ENCODE measurements around the gene DNAH8. TPM values are rescaled to one million over a fixed set of nuclear protein-coding genes. Genes with fewer than 3 reads are reported as not detected.

DNAH8 gene
- total and polyA plus RNA-seq, 4 donors = 0.01 to 0.37 (median 0.11) TPM

DNA sequence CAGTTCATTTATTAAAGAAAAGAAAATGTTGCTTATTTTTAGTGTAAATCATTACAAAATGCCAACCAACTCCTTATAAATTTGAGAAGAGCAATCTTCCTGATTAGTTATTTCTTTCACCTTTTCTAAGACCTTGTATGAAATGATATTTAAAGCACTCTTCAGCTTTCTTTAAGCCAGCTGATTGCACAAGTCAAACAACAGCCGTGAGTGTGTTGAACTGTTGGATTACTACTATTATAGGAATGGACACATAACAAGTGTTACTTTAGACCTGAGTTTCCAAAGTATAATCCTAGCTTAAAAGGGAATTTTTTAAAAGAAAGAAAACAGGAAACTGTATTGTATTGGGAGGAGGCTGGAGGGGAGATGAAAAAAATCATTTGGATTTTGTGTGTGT, 306.7 kb downstream of the DNAH8 start:
- no peak for ATAC-seq (ENCODE audit: insufficient read depth, low FRiP score)
- no peak for DNase-seq
- H3K27me3 ChIP-seq (ENCODE audit: control insufficient read depth in 3 of 3, insufficient read depth in 3 of 3, low read length in 2 of 3) = peaks cover 0 to 4% (median 0%) of the 10 kb centered on the region in 3 donors
- 31 to 52% methylated on average over 1 of the region's 1 CpG for WGBS, 2 donors
- no peaks in the 10 kb centered on the region for H3K9me3 ChIP-seq (ENCODE audit: control insufficient read depth in 4 of 4, insufficient read depth in 3 of 4, low read length in 3 of 4)
- no peak overlapping the region for H3K27ac ChIP-seq (ENCODE audit: low read depth in 1 of 2, low read length in 1 of 2)
- H3K4me3 ChIP-seq = no peak overlapping the region
- no peaks in the 10 kb centered on the region for H3K36me3 ChIP-seq (ENCODE audit: control insufficient read depth in 4 of 4, insufficient read depth in 4 of 4, low read length in 4 of 4)
- TF ChIP-seq, protein P1, sequence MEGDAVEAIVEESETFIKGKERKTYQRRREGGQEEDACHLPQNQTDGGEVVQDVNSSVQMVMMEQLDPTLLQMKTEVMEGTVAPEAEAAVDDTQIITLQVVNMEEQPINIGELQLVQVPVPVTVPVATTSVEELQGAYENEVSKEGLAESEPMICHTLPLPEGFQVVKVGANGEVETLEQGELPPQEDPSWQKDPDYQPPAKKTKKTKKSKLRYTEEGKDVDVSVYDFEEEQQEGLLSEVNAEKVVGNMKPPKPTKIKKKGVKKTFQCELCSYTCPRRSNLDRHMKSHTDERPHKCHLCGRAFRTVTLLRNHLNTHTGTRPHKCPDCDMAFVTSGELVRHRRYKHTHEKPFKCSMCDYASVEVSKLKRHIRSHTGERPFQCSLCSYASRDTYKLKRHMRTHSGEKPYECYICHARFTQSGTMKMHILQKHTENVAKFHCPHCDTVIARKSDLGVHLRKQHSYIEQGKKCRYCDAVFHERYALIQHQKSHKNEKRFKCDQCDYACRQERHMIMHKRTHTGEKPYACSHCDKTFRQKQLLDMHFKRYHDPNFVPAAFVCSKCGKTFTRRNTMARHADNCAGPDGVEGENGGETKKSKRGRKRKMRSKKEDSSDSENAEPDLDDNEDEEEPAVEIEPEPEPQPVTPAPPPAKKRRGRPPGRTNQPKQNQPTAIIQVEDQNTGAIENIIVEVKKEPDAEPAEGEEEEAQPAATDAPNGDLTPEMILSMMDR (IDR thresholded peaks at IDR 0.05; ENCODE audit: control extremely low read depth, extremely low read depth) = no peak
- no peak overlapping the region for H3K9ac ChIP-seq (ENCODE audit: insufficient read depth in 1 of 2, low read length in 2 of 2)
- peaks cover 0 to 5% (median 0%) of the 10 kb centered on the region in 5 donors for H3K4me1 ChIP-seq (ENCODE audit: control insufficient read depth in 5 of 5, insufficient read depth in 5 of 5, low read length in 5 of 5)

DNA sequence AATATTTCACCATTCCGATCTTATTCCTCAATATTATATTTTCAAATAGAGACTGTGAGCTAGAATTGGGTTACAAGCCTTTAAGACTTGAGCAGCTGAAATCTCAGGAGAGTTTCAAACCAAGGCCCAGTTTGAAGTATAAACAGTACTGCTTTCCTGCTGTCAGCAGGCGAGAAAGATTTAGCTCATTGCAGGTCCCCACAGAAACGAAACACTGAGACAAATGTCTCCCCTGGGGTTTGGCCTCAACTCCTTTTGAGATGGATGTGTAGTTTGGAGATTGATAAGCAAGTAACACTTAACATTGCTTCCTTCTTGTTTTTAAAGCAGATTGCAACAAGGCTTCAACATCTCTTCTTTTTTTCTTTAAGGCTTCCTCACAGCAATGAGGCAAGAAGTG, 311.1 kb downstream of the DNAH8 start:
- H3K36me3 ChIP-seq (ENCODE audit: control insufficient read depth in 4 of 4, insufficient read depth in 4 of 4, low read length in 4 of 4) = no peaks in the 10 kb centered on the region
- TF ChIP-seq, protein P1 (IDR thresholded peaks at IDR 0.05; ENCODE audit: control extremely low read depth, extremely low read depth) = no peak
- no peak overlapping the region for H3K27ac ChIP-seq (ENCODE audit: low read depth in 1 of 2, low read length in 1 of 2)
- no peak for DNase-seq
- H3K4me1 ChIP-seq (ENCODE audit: control insufficient read depth in 5 of 5, insufficient read depth in 5 of 5, low read length in 5 of 5) = no peaks in the 10 kb centered on the region
- 56 to 62% methylated on average over 3 of the region's 3 CpGs for WGBS, 2 donors
- no peaks in the 10 kb centered on the region for H3K9me3 ChIP-seq (ENCODE audit: control insufficient read depth in 4 of 4, insufficient read depth in 3 of 4, low read length in 3 of 4)
- peaks cover 0 to 4% (median 0%) of the 10 kb centered on the region in 3 donors for H3K27me3 ChIP-seq (ENCODE audit: control insufficient read depth in 3 of 3, insufficient read depth in 3 of 3, low read length in 2 of 3)
- H3K9ac ChIP-seq (ENCODE audit: insufficient read depth in 1 of 2, low read length in 2 of 2) = no peak overlapping the region
- H3K4me3 ChIP-seq = no peak overlapping the region
- no peak for ATAC-seq (ENCODE audit: insufficient read depth, low FRiP score)

DNA sequence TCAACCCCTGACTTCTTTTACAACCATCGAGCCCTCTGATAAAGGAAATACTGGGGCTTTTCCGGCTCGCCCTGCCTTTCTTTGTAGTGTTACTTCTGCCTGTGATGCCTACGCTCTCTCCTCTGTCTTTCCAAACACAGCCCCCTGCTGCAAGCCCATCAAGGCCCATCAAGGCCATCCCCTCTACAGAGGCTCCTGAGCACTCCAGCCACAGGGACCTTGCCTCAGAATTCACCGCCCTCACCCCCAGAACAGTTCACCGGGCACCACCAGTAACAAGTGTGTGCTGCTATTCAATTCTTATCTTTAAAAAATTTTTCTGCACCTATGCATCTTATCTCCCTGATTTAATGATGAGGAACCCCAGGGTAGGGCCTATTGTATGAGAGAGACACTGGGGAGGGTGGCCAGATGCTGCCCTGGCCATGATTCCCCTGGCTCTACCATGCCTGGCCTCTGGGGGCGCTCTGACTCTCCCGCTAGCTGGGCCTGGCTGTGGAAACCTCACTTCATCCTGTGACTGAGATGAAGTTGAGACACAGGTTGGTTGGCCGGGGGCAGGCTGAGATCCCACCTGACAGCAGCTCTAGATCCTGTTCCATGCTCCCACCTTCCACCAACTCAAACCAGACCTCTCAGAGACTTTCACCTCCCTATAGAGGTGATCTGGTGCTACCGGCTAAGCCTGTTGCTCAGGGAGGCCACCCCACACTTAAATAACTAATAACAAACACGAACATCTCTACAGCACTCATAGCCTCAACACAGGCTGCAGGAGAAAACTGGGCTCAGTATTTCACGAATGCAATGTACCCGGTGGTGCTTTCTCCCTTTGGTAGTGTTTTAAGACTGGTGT, 314.3 kb downstream of the DNAH8 start:
- TF ChIP-seq, protein P1 (IDR thresholded peaks at IDR 0.05; ENCODE audit: control extremely low read depth, extremely low read depth) = peak; percentile 0
- Histone ChIP-seq H3K36me3 (ENCODE audit: control insufficient read depth in 4 of 4, insufficient read depth in 4 of 4, low read length in 4 of 4) (no peaks in the 10 kb centered on the region), H3K27me3 (ENCODE audit: control insufficient read depth in 3 of 3, insufficient read depth in 3 of 3, low read length in 2 of 3) (peaks cover 0 to 7% (median 4%) of the 10 kb centered on the region in 3 donors), H3K27ac (ENCODE audit: low read depth in 1 of 2, low read length in 1 of 2) (no peak overlapping the region), H3K4me1 (ENCODE audit: control insufficient read depth in 5 of 5, insufficient read depth in 5 of 5, low read length in 5 of 5) (no peaks in the 10 kb centered on the region), H3K9ac (ENCODE audit: insufficient read depth in 1 of 2, low read length in 2 of 2) (no peak overlapping the region), H3K9me3 (ENCODE audit: control insufficient read depth in 4 of 4, insufficient read depth in 3 of 4, low read length in 3 of 4) (no peaks in the 10 kb centered on the region), H3K4me3 (no peak overlapping the region)
- WGBS, 2 donors = 78% methylated on average over 13 of the region's 13 CpGs
- DNase-seq = no peak
- ATAC-seq (ENCODE audit: insufficient read depth, low FRiP score) = no peak
